GM15510 (cell line): ENCODE results near the gene ITPR2.

ENCODE experiments used
- POLR2A ChIP-seq: IDR thresholded peaks from 3 replicates; pipeline ENCODE4 v1.6.1; 2011; ENCODE audit warnings: borderline replicate concordance; ENCODE audit not compliant: insufficient read length; ENCODE audit errors: extremely low read depth

Gene ITPR2

GRCh38 chr12:26760657-26761293, 72.2 kb downstream of the ITPR2 start:
- TF ChIP-seq POLR2A: no peak

GRCh38 chr12:26754148-26754547, 78.8 kb downstream of the ITPR2 start:
- TF ChIP-seq POLR2A: no peak

- no peak for TF ChIP-seq POLR2A
Measured at GRCh38 chr12:26751179-26751578, 81.8 kb downstream of the ITPR2 start.

- TF ChIP-seq POLR2A: no peak
Measured at GRCh38 chr12:26750531-26751175, 82.3 kb downstream of the ITPR2 start.

- TF ChIP-seq POLR2A: no peak
Measured at GRCh38 chr12:26749781-26750180, 83.2 kb downstream of the ITPR2 start.

GRCh38 chr12:26748741-26749431, 84.1 kb downstream of the ITPR2 start:
- no peak for TF ChIP-seq POLR2A

- TF ChIP-seq POLR2A: no peak
Measured at GRCh38 chr12:26748412-26748740, 84.6 kb downstream of the ITPR2 start.

GRCh38 chr12:26746121-26746714, 86.8 kb downstream of the ITPR2 start:
- TF ChIP-seq POLR2A: no peak

- TF ChIP-seq POLR2A: no peak
Measured at GRCh38 chr12:26744697-26745440, 88.1 kb downstream of the ITPR2 start.

- no peak for TF ChIP-seq POLR2A
Measured at GRCh38 chr12:26744042-26744626, 88.9 kb downstream of the ITPR2 start.

- TF ChIP-seq POLR2A: no peak
Measured at GRCh38 chr12:26741584-26742227, 91.3 kb downstream of the ITPR2 start.

GRCh38 chr12:26740991-26741390, 92.0 kb downstream of the ITPR2 start:
- no peak for TF ChIP-seq POLR2A

- TF ChIP-seq POLR2A: no peak
Measured at GRCh38 chr12:26740348-26740747, 92.6 kb downstream of the ITPR2 start.

GRCh38 chr12:26737487-26738030, 95.4 kb downstream of the ITPR2 start:
- no peak for TF ChIP-seq POLR2A
